SK-N-SH (cell line): ENCODE measurements around the gene PRDM5. TPM values are rescaled to one million over a fixed set of nuclear protein-coding genes. Genes with fewer than 3 reads are reported as not detected.

Source experiments
- CTCF ChIA-PET: fragments of 300-600, 350-600 bp; formaldehyde crosslinking; extraction: SDS; loops from one replicate; lab custom pipeline; 2021; lab: Yijun Ruan, JAX
- POLR2A ChIA-PET: fragments of 350-600 bp; sonication (Branson Sonifier 250); formaldehyde crosslinking; extraction: SDS; loops from one replicate; lab custom pipeline; 2020; ENCODE audit warnings: antibody characterized with exemption, inconsistent platforms; lab: Yijun Ruan, JAX
- DNase-seq: peaks from one replicate; pipeline ENCODE4 v3.0.0; 2012
- H2AFZ ChIP-seq: fragments of 200-600 bp; sonication (generic); 2 replicates; pipeline ENCODE4 v1.8.1; 2016; ENCODE audit warnings: antibody characterized with exemption, mild to moderate bottlenecking, low read depth
- H3F3A ChIP-seq: fragments of 200-600 bp; sonication (generic); replicated peaks from 2 replicates; pipeline ENCODE3; 2016; ENCODE audit warnings: antibody characterized with exemption, mild to moderate bottlenecking; ENCODE audit not compliant: insufficient read depth
- H3K27ac ChIP-seq, 2 experiments: fragments of 200-500 bp in 1 of 2; fragments of 200-600 bp in 1 of 2; sonication (Bioruptor generic) in 1 of 2; sonication (generic), shearing (Covaris generic) in 1 of 2; 2 replicates each; pipeline versions ENCODE4 v1.5.1 to v1.6.1; 2014 to 2016; ENCODE audit warnings: low read depth in 2 of 2, inconsistent platforms in 1 of 2, low read length in 1 of 2, mild to moderate bottlenecking in 1 of 2, mixed read lengths in 1 of 2
- H3K27me3 ChIP-seq: fragments of 200-600 bp; sonication (generic), shearing (Covaris generic); 2 replicates; pipeline ENCODE4 v1.6.1; 2016; ENCODE audit warnings: mixed run types; ENCODE audit not compliant: insufficient read depth
- H3K36me3 ChIP-seq, 2 experiments: fragments of 200-500 bp in 1 of 2; fragments of 200-600 bp in 1 of 2; sonication (Bioruptor generic) in 1 of 2; sonication (generic) in 1 of 2; replicated peaks in 1 of 2; 2 replicates each; pipeline versions ENCODE3 to v1.5.1; 2014 to 2016; ENCODE audit warnings: low read length in 1 of 2, mild to moderate bottlenecking in 1 of 2; ENCODE audit not compliant: insufficient read depth in 2 of 2, control insufficient read depth in 1 of 2
- H3K4me1 ChIP-seq, 2 experiments: fragments of 200-500 bp in 1 of 2; fragments of 200-600 bp in 1 of 2; sonication (Bioruptor generic) in 1 of 2; sonication (generic), shearing (Covaris generic) in 1 of 2; 2 replicates each; pipeline versions ENCODE4 v1.5.1 to v1.6.1; 2014 to 2016; ENCODE audit warnings: low read depth in 1 of 2, low read length in 1 of 2, mixed run types in 1 of 2; ENCODE audit not compliant: insufficient read depth in 2 of 2, control insufficient read depth in 1 of 2
- H3K4me2 ChIP-seq: fragments of 200-600 bp; sonication (generic), shearing (Covaris generic); 2 replicates; pipeline ENCODE4 v1.6.1; 2017; ENCODE audit warnings: mixed run types
- H3K4me3 ChIP-seq, 2 experiments: fragments of 200-500 bp in 1 of 2; fragments of 200-600 bp in 1 of 2; sonication (Bioruptor generic) in 1 of 2; sonication (generic), shearing (Covaris generic) in 1 of 2; 2 replicates each; pipeline versions ENCODE4 v1.5.1 to v1.8.1; 2014 to 2016; ENCODE audit warnings: low read depth in 2 of 2, inconsistent platforms in 1 of 2, low read length in 1 of 2, mild to moderate bottlenecking in 1 of 2, mixed read lengths in 1 of 2, moderate library complexity in 1 of 2
- H3K79me2 ChIP-seq: fragments of 200-600 bp; sonication (generic); 2 replicates; pipeline ENCODE4 v1.8.1; 2017; ENCODE audit warnings: mild to moderate bottlenecking; ENCODE audit not compliant: insufficient read depth
- H3K9ac ChIP-seq: fragments of 200-600 bp; sonication (generic); 2 replicates; pipeline ENCODE4 v1.6.1; 2017; ENCODE audit warnings: mixed run types
- H3K9me2 ChIP-seq: fragments of 200-600 bp; sonication (generic); 2 replicates; pipeline ENCODE4 v1.6.1; 2017; ENCODE audit warnings: mixed run types
- H3K9me3 ChIP-seq: fragments of 200-600 bp; sonication (generic); 2 replicates; pipeline ENCODE4 v1.6.1; 2017; ENCODE audit warnings: mixed run types, mild to moderate bottlenecking, moderate library complexity
- H4K20me1 ChIP-seq: fragments of 200-600 bp; sonication (generic); 2 replicates; pipeline ENCODE4 v1.6.1; 2017; ENCODE audit warnings: mild to moderate bottlenecking, mixed run types; ENCODE audit not compliant: insufficient read depth
- CHD2 ChIP-seq: fragments of 150-350 bp; IDR thresholded peaks from 2 replicates; pipeline ENCODE4 v1.6.1; 2018; ENCODE audit warnings: low read length; ENCODE audit not compliant: partially characterized antibody
- EZH2phosphoT487 ChIP-seq: fragments of 200-600 bp; sonication (generic); IDR thresholded peaks from 2 replicates; pipeline ENCODE4 v1.6.1; 2017; ENCODE audit warnings: low read depth, mixed run types, mild to moderate bottlenecking, antibody characterized with exemption, moderate library complexity, borderline replicate concordance
- FOXJ3 ChIP-seq: sonication (generic); formaldehyde crosslinking; IDR thresholded peaks from 2 replicates; pipeline ENCODE4 v1.5.1; 2020; ENCODE audit warnings: mild to moderate bottlenecking, missing genetic modification reagents
- FOXM1 ChIP-seq: IDR thresholded peaks from 2 replicates; pipeline ENCODE4 v1.4.0; 2012; ENCODE audit warnings: low read depth, mild to moderate bottlenecking
- GABPA ChIP-seq: IDR thresholded peaks from 2 replicates; pipeline ENCODE4 v1.4.0; 2012; ENCODE audit warnings: low read depth, mild to moderate bottlenecking
- JUND ChIP-seq: IDR thresholded peaks from 2 replicates; pipeline ENCODE4 v1.4.0; 2012
- MEF2A ChIP-seq: IDR thresholded peaks from 2 replicates; pipeline ENCODE4 v1.4.0; 2012; ENCODE audit warnings: low read depth, borderline replicate concordance
- MXI1 ChIP-seq: IDR thresholded peaks from 2 replicates; pipeline ENCODE4 v1.6.1; 2012; ENCODE audit warnings: mild to moderate bottlenecking, low read depth, low read length, improper control_type of control experiment
- NRF1 ChIP-seq: IDR thresholded peaks from 2 replicates; pipeline ENCODE4 v1.6.1; 2012; ENCODE audit warnings: low read depth, mild to moderate bottlenecking, low read length
- POLR2AphosphoS5 ChIP-seq: IDR thresholded peaks from 2 replicates; pipeline ENCODE4 v1.6.1; 2012; ENCODE audit warnings: low read depth, low read length
- RXRA ChIP-seq: IDR thresholded peaks from 2 replicates; pipeline ENCODE4 v1.4.0; 2012; ENCODE audit warnings: low read depth, mild to moderate bottlenecking, borderline replicate concordance
- SIN3A ChIP-seq: IDR thresholded peaks from 2 replicates; pipeline ENCODE4 v1.6.1; 2012; ENCODE audit warnings: low read depth, mild to moderate bottlenecking, low read length, moderate library complexity, borderline replicate concordance
- SMC3 ChIP-seq: IDR thresholded peaks from 2 replicates; pipeline ENCODE4 v1.6.1; 2012; ENCODE audit warnings: low read depth, low read length, improper control_type of control experiment
- TAF1 ChIP-seq: IDR thresholded peaks from 2 replicates; pipeline ENCODE4 v1.6.1; 2012; ENCODE audit warnings: low read depth, mild to moderate bottlenecking, low read length, moderate library complexity, borderline replicate concordance
- TCF12 ChIP-seq: IDR thresholded peaks from 2 replicates; pipeline ENCODE4 v1.4.0; 2012
- TEAD4 ChIP-seq: IDR thresholded peaks from 2 replicates; pipeline ENCODE4 v1.4.0; 2012; ENCODE audit warnings: mild to moderate bottlenecking, borderline replicate concordance; ENCODE audit not compliant: insufficient read depth
- YY1 ChIP-seq: IDR thresholded peaks from 2 replicates; pipeline ENCODE4 v1.4.0; 2012; ENCODE audit warnings: low read depth, mild to moderate bottlenecking
- WGBS: methylation state at CpG from one replicate; pipeline ENCODE4 v1.1.6; 2017; ENCODE audit warnings: low lambda C conversion rate; 5-methylcytosine and 5-hydroxymethylcytosine counted together
- polyA plus RNA-seq, 3 experiments: library from polyadenylated mRNA; depleted of rRNA; stranded (reverse); fragments of >200 nt; gene quantifications; 2 replicates each; pipeline ENCODE4 v1.2.3, GENCODE V29; 2012
- TF ChIP-seq, protein P1 (sequence below): fragments of 200-600 bp; sonication (generic); IDR thresholded peaks from 2 replicates; pipeline ENCODE4 v1.6.1; 2017; ENCODE audit warnings: antibody characterized with exemption, mild to moderate bottlenecking, moderate library complexity
- TF ChIP-seq, protein P2 (sequence below): IDR thresholded peaks from 2 replicates; pipeline ENCODE4; 2012
- TF ChIP-seq, protein P3 (sequence below): IDR thresholded peaks from 2 replicates; pipeline ENCODE4 v1.4.0; 2012; ENCODE audit warnings: low read depth, borderline replicate concordance
- TF ChIP-seq, protein P4 (sequence below): IDR thresholded peaks from 2 replicates; pipeline ENCODE4 v1.4.0; 2012; ENCODE audit warnings: low read depth, borderline replicate concordance

The PRDM5 gene
- polyA plus RNA-seq, 1 of the 3 experiments (the other 2 are of a cell fraction) = 3.8 TPM

DNA sequence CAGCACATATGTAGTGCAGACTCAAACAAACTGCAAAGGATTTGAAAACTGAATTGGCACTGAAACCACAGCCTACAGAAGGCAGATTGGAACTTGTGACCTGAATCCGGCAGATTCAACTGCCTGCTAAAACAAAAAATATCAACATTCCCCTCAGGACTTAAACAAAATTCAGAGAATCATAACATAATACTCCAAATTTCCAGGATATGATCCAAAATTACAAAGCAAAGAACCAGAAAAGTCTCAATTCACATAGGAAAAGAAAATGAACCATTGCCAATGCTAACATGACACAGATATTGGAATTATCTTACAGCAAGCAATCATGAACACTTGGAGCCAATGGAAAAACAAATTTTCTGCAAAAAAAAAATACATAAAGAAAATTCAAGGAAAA, 250.4 kb downstream of the PRDM5 start:
- no peak overlapping the region for H3K27ac ChIP-seq
- ChIA-PET CTCF (no interaction called here), POLR2A (no interaction called here)
- H3K9me2 ChIP-seq = no peaks in the 10 kb centered on the region
- no peak for DNase-seq
- no peak overlapping the region for H2AFZ ChIP-seq
- no peaks in the 10 kb centered on the region for H3K79me2 ChIP-seq
- H3K9ac ChIP-seq = no peak overlapping the region
- 7% methylated on average over 1 of the region's 1 CpG for whole genome bisulfite sequencing
- 0 out of 2 replicates have a peak, but pooled peaks cover 9% of the 10 kb centered on the region for H3K9me3 ChIP-seq
- no peaks in the 10 kb centered on the region for H3K27me3 ChIP-seq
- no peak for TF ChIP-seq TEAD4
- TF ChIP-seq JUND = no peak
- no peak for TF ChIP-seq TCF12
- TF ChIP-seq, protein P1, sequence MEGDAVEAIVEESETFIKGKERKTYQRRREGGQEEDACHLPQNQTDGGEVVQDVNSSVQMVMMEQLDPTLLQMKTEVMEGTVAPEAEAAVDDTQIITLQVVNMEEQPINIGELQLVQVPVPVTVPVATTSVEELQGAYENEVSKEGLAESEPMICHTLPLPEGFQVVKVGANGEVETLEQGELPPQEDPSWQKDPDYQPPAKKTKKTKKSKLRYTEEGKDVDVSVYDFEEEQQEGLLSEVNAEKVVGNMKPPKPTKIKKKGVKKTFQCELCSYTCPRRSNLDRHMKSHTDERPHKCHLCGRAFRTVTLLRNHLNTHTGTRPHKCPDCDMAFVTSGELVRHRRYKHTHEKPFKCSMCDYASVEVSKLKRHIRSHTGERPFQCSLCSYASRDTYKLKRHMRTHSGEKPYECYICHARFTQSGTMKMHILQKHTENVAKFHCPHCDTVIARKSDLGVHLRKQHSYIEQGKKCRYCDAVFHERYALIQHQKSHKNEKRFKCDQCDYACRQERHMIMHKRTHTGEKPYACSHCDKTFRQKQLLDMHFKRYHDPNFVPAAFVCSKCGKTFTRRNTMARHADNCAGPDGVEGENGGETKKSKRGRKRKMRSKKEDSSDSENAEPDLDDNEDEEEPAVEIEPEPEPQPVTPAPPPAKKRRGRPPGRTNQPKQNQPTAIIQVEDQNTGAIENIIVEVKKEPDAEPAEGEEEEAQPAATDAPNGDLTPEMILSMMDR = no peak
- no peak for TF ChIP-seq POLR2AphosphoS5
- TF ChIP-seq TAF1 = no peak
- no peak for TF ChIP-seq FOXJ3 (CRISPR knock-in tag)
- TF ChIP-seq GABPA = no peak
- TF ChIP-seq NRF1 = no peak
- no peak for TF ChIP-seq YY1
- TF ChIP-seq, protein P2, sequence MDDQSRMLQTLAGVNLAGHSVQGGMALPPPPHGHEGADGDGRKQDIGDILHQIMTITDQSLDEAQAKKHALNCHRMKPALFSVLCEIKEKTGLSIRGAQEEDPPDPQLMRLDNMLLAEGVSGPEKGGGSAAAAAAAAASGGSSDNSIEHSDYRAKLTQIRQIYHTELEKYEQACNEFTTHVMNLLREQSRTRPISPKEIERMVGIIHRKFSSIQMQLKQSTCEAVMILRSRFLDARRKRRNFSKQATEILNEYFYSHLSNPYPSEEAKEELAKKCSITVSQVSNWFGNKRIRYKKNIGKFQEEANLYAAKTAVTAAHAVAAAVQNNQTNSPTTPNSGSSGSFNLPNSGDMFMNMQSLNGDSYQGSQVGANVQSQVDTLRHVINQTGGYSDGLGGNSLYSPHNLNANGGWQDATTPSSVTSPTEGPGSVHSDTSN = no peak
- no peak for TF ChIP-seq CHD2
- no peak for TF ChIP-seq SMC3
- TF ChIP-seq SIN3A = no peak
- TF ChIP-seq MEF2A = no peak
- TF ChIP-seq, protein P3, sequence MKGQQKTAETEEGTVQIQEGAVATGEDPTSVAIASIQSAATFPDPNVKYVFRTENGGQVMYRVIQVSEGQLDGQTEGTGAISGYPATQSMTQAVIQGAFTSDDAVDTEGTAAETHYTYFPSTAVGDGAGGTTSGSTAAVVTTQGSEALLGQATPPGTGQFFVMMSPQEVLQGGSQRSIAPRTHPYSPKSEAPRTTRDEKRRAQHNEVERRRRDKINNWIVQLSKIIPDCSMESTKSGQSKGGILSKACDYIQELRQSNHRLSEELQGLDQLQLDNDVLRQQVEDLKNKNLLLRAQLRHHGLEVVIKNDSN = no peak
- no peak for TF ChIP-seq FOXM1
- no peak overlapping the region for H3K4me2 ChIP-seq
- H3K4me1 ChIP-seq = no peaks in the 10 kb centered on the region
- H3K4me3 ChIP-seq = no peak overlapping the region
- no peaks in the 10 kb centered on the region for H3F3A ChIP-seq
- no peaks in the 10 kb centered on the region for H3K36me3 ChIP-seq
- no peaks in the 10 kb centered on the region for H4K20me1 ChIP-seq

DNA sequence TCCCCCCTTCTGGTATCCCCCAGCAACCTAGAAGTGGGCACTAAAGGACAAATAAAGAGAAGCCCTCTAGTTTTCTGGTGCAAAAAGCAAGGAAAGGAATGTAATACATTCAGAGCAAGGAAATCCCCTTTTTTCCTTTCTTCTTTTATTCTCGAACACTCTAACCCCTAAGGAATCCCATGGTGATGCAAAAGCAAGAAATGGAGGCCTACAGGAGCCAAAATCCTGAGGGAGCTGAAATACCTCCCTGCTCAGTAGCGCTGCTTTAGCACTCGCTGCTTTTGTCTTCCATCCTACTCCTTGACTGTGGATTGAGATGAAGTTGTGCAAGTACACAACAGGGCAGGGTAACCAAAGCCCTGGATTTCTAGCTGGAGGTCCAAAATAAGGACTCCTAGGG, 251.0 kb downstream of the PRDM5 start:
- H3K4me2 ChIP-seq = no peak overlapping the region
- H3K9me3 ChIP-seq = 0 out of 2 replicates have a peak, but pooled peaks cover 9% of the 10 kb centered on the region
- H3K27ac ChIP-seq = no peak overlapping the region
- H3K4me1 ChIP-seq = no peaks in the 10 kb centered on the region
- CTCF ChIA-PET = no interaction called here
- no peaks in the 10 kb centered on the region for H3F3A ChIP-seq
- H3K9ac ChIP-seq = no peak overlapping the region
- whole genome bisulfite sequencing = 53% methylated on average over 3 of the region's 3 CpGs
- H4K20me1 ChIP-seq = no peaks in the 10 kb centered on the region
- no peaks in the 10 kb centered on the region for H3K79me2 ChIP-seq
- no peak overlapping the region for H2AFZ ChIP-seq
- H3K9me2 ChIP-seq = no peaks in the 10 kb centered on the region
- POLR2A ChIA-PET = no interaction called here
- no peaks in the 10 kb centered on the region for H3K27me3 ChIP-seq
- H3K36me3 ChIP-seq = no peaks in the 10 kb centered on the region
- DNase-seq = no peak
- no peak overlapping the region for H3K4me3 ChIP-seq
- TF ChIP-seq MEF2A = no peak
- TF ChIP-seq TCF12 = no peak
- TF ChIP-seq, protein P4, sequence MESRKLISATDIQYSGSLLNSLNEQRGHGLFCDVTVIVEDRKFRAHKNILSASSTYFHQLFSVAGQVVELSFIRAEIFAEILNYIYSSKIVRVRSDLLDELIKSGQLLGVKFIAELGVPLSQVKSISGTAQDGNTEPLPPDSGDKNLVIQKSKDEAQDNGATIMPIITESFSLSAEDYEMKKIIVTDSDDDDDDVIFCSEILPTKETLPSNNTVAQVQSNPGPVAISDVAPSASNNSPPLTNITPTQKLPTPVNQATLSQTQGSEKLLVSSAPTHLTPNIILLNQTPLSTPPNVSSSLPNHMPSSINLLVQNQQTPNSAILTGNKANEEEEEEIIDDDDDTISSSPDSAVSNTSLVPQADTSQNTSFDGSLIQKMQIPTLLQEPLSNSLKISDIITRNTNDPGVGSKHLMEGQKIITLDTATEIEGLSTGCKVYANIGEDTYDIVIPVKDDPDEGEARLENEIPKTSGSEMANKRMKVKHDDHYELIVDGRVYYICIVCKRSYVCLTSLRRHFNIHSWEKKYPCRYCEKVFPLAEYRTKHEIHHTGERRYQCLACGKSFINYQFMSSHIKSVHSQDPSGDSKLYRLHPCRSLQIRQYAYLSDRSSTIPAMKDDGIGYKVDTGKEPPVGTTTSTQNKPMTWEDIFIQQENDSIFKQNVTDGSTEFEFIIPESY = no peak
- TF ChIP-seq TAF1 = no peak
- TF ChIP-seq SMC3 = no peak
- no peak for TF ChIP-seq FOXJ3 (CRISPR knock-in tag)
- no peak for TF ChIP-seq YY1
- no peak for TF ChIP-seq NRF1
- TF ChIP-seq EZH2phosphoT487 = no peak
- no peak for TF ChIP-seq RXRA
- TF ChIP-seq SIN3A = no peak
- no peak for TF ChIP-seq MXI1
